M059J (cell line): ENCODE measurements around the gene CD37. TPM values are rescaled to one million over a fixed set of nuclear protein-coding genes. Genes with fewer than 3 reads are reported as not detected.
A peak's percentile ranks its signal among the peaks of the same experiment; 100 is the strongest.
"Not testable (repeated sequence)": the region's sequence is repeated elsewhere in the genome, so short reads cannot be mapped to it uniquely, and the experiment has no call there.

Source experiments
- DNase-seq: peaks from one replicate; pipeline ENCODE4 v3.0.0-alpha.2; 2012; ENCODE audit warnings: low read depth
- total RNA-seq: library from RNA; depleted of rRNA; stranded (reverse); fragments of >200 nt; shearing (Covaris generic); gene quantifications from 2 replicates; pipeline ENCODE4 v1.2.3, GENCODE V29; 2014

The CD37 gene
- total RNA-seq, 1 experiment from 2014 or later, result not detected

DNA sequence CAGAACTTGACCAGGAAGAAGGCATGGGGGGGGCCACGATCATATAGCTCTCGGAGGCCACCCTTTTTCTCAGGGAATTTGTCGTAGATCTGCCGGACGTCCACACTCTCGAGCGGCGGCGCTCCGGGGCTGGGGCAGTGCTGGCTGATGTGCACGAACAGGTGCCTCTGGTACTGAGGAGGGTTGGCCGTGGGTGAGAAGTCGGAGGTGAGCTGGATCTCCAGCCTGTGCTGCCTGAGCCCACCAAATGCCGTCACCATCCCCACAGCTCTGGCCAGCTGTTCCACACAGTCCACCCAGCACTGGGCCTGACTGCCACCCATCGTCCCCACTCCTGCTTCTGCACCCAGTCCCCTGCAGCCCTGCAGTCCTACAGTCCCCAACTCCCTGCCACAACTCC lies 12.0 kb downstream of the CD37 start:
- no peak for DNase-seq

DNA sequence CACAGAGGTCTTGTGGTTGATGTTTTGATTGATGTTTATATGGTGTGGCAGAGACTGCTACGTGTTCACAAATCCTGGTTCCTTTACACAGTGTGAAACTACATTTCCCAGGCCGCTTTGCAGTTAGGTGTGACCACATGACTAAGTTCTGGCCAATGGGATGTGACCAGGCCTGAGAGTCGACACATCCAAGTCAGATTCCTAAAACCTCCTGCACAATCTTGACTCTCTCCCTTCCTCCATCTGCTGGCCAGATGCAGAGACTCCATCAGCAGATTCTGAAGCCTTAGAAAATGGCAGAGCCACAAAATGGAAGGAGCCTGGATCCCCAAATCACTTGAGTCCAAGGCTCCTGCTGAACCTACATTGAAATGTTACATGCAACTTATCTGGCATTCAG lies 12.6 kb downstream of the CD37 start:
- peak; percentile 48 for DNase-seq

DNA sequence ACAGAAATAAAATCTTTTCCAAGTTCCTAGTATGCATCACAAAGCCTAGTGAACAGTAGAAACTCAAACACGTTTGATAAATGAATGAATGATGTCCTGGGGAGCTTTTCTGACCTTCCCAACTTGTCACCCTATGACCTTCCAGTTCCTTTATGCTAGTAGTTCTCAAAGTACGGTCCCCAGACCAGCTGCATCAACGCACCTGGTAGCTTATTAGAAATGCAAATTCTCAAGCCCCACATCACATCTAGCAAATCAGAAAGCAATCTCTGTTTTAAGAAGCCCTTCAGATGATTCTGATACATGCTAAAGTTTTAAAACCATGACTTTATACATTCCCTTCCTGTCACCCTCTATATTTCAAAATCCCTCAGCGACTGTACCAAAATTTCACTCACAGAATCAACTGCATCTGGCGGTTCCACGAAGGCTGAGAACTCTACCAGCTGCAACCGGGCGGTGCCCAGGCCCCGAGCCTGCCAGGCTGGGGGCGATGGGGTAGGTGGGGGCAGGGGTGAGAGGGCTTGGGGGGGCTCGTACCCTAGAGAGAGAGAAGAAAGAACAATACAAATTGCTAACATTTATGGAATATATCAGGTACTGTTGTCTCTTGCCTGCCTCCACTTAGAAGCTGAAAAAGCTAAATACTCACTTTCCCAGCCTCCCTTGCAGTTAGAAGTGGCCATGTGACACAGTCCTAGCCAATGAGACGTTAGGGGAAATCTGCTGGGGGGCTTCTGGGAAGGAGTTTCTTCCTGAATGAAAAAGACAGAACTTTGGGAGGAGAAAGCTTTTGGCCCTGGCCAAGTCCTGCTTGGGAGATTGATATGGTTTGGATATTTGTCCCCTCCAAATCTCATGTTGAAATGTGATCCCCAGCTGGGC lies 13.3 kb downstream of the CD37 start:
- no peak for DNase-seq

DNA sequence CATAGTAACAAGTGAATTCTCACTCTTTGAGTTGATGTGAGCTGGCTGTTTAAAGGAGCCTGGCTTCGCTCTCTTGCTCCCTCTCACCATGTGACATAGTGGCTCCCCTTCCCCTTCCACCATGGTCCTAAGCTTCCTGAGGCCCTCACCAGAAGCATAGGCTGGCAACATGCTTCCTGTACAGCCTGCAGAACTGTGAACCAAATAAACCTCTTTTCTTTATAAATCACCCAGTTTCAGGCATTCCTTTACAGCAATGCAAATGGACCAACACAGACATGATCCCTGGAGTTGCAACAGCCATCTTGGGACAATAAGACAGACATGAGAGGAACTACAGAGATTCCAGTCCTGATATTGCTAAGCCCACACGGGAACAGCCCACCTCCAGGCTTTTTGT lies 14.4 kb downstream of the CD37 start:
- DNase-seq, result no peak

DNA sequence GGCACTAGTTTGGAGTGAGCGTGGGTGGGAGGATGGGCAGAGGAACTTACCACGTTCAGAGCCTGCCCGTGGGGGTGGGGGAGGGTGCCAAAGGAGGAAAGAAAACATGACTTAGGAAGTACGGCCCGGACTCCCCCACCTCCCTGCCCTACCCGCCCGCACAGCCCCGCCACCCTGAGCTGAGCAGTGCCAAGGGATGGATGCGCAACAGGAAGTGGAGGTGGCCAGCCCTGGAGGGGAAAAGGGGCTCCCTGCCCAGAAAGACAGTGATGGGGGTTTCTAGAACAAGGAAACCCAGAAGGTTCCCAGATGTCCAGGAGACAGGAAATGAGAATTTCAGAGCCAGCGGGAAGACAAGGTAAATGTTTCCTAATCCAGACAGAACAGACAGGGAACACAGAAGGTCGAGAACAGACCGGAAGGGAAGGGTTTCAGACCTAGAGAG lies 20.7 kb downstream of the CD37 start:
- DNase-seq, result no peak

DNA sequence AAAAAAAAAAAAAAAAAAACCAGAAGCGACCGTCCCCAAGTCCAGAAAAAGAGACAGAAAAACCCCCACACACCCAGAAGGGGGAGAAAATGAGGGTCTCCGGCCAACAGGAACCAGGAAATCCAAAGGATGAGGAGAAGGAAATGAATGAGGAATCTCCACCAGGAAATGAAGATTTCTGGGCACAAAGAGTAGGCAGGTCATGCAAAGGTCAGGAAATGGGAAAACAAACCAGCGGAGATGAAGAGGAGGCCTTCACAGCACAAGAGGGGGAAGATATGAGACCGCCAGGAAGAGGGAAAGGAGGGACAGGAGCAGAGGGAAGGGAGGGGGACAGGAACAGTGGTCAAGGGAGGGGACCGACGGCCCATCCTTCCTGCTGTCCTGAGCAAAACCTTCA lies 21.2 kb downstream of the CD37 start:
- DNase-seq, result no peak

DNA sequence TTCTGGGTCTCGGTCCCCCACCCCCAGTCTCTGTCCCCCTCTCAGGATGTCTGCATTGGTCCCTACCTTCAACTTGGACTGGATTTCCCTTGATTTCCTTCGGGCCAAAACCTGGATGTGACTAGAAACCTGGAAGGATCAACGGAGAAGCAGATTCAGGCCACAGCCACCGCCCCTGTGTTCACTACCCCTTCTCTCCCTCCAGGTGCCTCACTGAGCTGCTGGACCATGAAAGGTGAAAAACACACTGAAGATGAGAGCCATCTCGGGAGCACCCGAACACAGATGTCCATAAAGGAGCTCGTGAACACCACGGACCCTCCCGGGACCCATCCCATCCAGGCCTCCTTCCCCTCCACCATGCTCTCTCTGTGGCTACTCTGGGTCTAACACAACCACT lies 22.0 kb downstream of the CD37 start:
- no peak for DNase-seq

DNA sequence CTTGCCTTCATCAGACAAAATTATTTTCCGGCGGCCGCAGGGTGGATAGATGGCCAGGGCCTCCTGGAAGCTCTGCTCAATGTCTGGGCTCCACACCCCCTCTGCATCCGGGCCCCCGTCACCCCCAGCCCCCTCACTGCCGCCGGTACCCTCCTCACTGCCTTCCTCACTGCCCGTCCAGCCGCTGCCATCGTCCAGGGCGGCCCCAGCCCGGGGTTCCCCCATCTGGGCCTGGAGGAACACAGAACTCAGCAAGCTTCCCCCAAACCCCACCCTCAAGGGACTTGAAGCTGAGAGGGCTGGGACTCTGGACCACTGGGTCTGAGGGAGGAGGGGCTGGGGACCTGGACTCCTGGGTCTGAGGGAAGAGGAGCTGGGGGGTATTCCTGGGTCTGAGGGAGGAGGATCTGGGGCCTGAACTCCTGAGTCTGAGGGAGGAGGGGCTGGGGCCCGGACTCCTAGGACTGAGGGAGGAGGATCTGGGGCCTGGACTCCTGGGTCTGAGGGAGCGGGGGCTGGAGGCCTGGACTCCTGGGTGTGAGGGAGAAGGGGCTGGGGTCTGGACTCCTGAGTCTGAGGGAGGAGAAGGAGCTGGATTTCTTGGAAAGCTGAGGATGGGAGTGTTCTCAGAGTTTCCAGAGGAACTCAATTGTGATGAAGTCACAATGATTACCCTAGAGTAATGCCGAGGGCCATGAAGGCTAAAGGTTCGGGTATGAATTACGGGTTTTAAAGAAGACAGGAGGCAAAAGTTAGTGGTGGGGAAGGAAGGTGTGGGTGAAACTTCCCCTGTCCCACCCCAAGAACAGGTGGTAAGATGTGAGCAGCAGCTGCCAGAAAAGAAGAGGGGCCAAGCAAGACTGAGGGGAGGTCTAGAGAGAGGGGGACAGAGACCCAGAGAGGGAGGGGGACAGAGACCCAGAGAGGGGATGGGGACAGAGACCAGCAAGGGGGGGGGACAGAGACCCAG lies 24.9 kb downstream of the CD37 start:
- DNase-seq, result no peak

DNA sequence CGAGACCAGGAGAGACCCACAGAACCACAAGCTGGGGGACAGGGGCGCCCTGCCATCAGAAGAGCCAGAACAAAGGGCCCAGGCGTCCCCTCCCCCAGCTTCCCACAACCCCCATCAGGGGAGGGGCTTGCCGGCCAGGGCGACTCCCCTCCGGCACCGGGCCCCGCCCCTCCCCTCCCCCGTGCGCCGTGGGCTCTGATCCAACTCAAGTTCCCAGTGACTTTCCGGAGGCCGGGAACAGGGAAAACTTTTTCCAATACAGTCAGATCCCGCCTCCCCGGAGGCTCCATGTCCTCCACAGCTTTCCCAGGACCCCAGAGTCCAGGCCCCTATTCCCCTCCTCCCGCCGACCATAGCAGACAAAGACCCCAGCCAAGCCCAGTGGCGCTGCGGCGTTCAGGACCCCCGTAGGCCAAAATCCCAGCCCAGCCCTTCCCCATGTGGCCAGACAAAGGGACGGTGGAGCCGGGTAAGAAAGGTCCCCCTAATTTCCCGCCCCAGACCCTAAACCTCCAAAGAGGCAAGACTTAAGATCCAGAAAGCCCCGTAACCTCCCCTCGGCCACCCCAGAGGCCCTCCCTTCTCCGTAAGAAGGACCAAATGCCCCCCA lies 26.3 kb downstream of the CD37 start:
- DNase-seq, result peak; percentile 61

DNA sequence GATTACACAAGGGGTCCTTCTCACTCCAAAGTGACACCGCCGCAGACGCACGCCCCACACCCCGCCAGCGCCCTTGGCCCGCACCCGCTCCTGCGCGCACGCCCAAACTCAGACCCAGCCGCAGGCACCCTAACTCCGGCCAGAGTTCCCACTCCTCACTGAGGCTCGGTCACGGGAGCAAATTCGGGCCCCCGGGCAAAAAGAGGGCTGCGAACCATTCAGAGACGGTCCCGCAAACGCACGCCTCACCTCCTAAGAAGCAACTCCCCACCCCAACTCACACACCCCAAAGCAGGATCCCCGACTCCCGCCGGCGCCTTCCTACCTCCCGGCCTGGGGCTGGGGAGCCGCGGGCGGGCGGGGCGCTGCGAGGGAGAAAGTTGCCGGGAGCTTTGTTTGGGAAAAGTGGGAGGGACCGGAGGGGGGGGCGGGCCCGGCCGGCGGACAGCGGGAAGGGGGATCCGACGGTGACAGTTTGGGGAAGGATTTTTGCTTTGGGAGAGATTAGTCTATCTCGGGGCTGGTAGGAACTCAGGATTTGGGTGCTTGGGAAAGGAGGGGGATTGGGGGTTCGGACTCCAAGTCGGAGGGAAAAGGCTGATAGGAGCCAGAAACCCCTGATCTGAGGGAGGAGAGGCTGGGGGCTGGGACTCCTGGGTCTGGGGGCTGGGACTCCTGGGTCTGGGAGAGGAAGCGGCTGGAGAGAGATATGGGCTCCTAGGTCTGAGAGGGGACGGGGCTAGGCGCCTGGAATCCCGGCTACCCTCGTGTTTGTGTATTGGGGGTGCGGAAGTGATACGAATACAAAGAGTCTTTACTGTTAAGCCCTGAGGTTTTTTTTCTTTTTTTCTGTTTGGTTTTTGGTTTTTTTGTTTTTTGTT lies 27.1 kb downstream of the CD37 start, which contains the start of gene TEAD2:
Gene TEAD2 (minus strand): TSS at position 369 of the 881 bp plus-strand sequence. CDS start 2,341 bp downstream, outside the sequence.
- DNase-seq, result peak; percentile 60

DNA sequence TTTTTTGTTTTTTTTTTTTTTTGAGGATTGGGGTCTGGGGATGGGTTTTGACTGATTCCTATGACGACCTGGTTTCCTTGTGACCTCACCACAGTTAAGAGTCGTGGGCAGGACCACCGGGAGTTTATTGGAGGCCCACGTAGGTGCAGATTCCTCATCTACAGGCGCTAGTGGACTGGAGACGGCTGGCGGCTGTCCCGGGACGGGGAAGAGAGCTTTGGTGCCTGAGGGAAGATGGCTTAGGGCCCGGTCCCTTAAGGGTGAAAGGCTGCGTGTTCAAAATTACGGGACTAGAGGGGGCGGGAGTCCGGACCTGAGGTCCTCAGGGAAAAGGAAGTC lies 27.7 kb downstream of the CD37 start:
- no peak for DNase-seq

DNA sequence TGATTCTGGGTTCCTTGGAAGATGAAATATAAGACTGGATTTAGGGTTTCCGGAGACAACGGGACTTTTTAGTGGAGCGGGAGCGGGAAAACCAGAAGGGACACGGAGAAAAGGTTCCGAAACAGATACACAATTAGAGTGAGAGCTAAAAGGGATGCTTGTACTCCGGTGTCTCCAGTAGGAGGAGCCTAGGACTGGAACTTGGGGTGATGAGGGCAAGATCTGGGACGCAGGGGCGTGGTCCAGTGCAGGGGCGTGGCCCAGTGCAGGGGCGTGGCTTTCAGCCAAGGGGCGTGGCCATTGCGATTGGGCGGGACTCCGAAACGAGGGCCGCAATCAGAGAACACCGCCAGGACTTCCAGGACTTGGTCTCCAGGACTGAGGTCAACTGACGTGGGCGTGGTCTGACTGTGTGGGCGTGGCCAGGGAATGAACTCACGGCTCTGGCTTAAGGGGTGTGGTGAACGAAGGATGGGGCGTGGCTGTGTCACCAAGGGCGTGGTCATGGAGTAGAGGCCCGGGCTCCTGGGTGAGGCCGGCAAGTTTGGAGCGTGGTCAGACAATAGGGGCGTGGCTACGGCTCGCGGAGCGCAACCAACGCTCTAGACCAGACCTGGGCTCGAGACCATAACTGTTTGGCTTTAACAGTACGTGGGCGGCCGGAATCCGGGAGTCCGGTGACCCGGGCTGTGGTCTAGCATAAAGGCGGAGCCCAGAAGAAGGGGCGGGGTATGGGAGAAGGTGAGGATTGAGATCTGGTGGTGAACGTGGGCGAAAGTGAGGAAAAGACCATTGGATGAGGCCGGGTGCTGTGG lies 28.3 kb downstream of the CD37 start, which contains the start of gene DKKL1:
Gene DKKL1 (plus strand): TSS at position 610 of the 815 bp plus-strand sequence. CDS start 122 bp downstream, at position 732.
- DNase-seq, result peak; percentile 97

DNA sequence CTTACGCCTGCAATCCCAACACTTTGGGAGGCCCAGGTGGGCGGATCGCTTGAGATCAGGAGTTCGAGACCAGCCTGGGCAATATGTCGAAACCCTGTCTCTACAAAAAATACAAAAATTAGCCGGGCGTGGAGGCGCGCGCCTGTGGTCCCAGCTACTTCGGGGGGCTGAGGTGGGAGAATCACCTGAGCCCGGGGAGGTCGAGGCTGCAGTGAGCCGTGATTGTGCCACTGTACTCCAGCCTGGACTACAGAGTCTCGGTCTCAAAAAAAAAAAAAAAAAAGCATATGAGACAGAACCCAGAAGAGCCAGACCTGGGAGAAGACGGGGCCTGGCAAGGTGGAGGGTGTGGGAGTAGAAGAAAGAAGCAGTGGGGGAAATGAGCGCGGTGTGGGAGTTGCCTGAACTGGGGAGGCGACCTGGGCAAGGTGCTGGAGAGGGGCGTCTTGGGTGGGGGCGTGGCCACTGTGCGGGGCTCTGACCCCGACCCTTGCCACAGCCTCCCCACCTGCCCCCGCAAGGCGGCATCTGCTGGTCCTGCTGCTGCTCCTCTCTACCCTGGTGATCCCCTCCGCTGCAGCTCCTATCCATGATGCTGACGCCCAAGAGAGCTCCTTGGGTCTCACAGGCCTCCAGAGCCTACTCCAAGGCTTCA lies 29.0 kb downstream of the CD37 start:
- DNase-seq, result no peak

DNA sequence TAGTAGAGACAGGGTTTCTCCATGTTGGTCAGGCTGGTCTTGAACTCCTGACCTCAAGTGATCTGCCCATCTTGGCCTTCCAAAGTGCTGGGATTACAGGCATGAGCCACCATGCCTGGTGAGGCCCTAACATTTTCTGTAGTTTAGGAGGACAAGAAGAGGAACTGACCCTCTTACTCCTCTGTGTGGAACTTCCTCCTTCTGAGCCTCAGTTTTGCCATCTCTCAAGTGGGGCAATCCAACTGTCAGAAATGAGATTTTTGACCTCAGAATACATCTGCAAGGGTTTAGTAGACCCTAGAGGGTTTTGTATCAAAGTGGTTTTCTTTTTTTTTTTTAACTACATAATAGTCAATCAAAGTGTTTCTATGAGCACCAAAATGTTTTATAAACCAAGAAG lies 30.9 kb downstream of the CD37 start:
- DNase-seq, result no peak

DNA sequence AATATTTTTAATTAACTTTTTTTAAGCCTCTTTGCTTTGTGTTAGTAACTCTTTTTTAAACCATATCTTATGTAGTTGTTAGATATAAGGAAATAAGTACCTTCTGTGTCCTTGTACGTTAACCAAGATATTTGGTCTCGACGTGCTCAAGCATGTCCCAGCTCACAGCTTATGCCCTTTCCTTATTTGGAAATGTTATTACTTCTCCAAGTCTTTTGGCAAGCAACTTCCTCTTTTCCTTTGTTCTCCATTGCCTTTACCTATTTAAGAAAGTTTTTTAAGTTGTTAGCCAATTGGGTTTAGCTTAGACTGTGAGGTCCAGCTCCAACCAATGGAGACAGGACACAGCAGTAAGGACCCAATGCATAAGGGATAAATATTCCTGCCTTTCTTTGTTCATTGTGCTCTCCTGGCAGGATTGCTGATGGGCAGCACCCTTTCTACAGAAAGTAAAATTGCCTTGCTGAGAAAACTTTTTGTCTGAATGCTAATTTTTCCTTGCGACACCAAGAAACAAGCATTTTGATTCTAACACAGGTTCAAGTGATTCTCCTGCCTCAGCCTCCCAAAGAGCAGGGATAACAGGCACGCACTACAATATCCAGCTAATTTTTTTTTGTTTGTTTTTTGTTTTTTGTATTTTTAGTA lies 33.6 kb downstream of the CD37 start:
- DNase-seq, result no peak

DNA sequence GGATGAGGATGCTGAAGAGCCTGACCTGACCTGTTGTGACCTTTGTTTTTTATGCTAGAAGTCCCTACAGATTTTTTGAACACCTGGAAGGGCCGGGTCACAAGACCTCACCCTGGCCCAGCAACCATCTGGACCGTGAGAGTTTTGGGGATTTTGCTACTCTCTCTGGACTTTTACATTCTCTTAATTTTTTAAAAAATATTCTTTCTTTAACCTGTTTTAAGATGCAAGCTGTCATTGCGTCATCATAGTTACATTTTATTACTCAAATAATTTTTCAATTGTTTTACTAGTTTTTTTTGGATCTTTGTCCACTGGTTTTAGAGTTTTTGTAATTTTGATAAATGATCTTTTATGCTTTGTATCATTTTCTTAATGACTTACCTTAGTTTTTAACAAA lies 36.0 kb downstream of the CD37 start:
- DNase-seq, result no peak

DNA sequence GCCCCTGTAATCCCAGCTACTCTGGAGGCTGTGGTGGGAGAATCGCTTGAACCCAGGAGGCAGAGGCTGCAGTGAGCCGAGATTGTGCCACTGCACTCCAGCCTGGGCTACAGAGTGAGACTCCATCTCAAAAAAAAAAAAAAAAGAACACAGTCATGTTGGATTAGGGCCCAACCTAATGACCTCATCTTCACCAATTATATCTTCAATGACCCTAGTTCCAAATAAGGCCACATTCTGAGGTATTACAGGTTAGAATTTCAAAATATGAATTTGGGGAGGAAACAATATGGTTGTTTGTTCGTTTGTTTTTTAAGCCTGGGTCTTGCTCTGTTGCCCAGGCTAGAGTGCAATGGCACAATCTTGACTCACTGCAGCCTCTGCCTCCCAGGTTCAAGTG lies 38.0 kb downstream of the CD37 start:
- DNase-seq, result not testable (repeated sequence)

DNA sequence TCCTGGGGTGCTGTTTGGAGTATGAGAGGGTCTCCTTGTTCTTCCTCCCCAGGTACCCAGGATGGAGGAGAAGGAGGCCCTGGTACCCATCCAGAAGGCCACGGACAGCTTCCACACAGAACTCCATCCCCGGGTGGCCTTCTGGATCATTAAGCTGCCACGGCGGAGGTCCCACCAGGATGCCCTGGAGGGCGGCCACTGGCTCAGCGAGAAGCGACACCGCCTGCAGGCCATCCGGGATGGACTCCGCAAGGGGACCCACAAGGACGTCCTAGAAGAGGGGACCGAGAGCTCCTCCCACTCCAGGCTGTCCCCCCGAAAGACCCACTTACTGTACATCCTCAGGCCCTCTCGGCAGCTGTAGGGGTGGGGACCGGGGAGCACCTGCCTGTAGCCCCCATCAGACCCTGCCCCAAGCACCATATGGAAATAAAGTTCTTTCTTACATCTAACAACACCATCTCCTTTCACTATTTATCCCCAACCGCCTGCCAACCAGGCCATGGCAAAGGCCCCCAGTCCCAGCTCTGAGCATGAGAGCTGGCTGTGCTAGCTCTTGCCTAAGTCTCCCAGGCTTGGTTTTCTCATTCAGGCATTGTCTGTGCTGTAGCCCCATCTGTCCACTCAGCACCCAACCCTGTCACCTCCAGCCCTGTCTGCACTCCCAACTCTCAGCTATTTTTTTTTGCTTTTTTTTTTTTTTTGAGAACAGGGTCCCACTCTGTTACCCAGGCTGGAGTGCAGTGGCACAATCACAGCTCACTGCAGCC lies 39.6 kb downstream of the CD37 start:
- DNase-seq, result no peak
